ENCODE data around the gene TSPAN5.
A peak's percentile ranks its signal among the peaks of the same experiment; 100 is the strongest.

Gene TSPAN5

GRCh38 chr4:98673288-98673644 is 14.9 kb upstream of the TSPAN5 start:
- DNase-seq (ENCODE audit: low spot score), result no peak

GRCh38 chr4:98672583-98673287 is 14.3 kb upstream of the TSPAN5 start:
- no peak for DNase-seq (ENCODE audit: low spot score)

DNA sequence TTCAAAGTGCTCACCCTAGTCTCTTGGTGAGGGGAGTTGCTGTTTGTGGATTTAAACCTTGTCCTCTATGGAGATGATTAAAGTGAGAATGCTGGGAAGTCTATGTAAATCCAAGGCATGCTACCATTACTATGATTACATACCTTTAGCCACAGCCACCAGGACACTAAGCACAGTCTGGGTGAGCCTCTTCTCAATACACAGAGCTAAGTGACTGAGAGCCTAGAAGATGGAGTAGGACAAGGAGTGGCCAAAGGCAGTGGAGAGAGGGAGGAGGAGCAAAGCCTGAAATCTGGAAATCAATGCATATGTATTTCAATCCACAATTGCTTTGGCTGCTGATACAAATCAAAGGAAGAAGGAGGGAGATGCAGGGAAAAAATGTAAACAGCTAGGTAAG is 12.7 kb upstream of the TSPAN5 start:
- DNase-seq (ENCODE audit: low spot score), result no peak

- no peak for DNase-seq (ENCODE audit: low spot score)
These were observed 11.8 kb upstream of the TSPAN5 start for GRCh38 chr4:98670186-98670585.

GRCh38 chr4:98669577-98669976 is 11.2 kb upstream of the TSPAN5 start:
- no peak for DNase-seq (ENCODE audit: low spot score)

GRCh38 chr4:98664959-98665358 is 6.5 kb upstream of the TSPAN5 start:
- no peak for DNase-seq (ENCODE audit: low spot score)

GRCh38 chr4:98663226-98664006 is 5.0 kb upstream of the TSPAN5 start:
- no peak for DNase-seq (ENCODE audit: low spot score)

GRCh38 chr4:98662626-98663225 is 4.3 kb upstream of the TSPAN5 start:
- DNase-seq (ENCODE audit: low spot score), result no peak

- DNase-seq (ENCODE audit: low spot score), result no peak
These were observed 3.6 kb upstream of the TSPAN5 start for GRCh38 chr4:98662055-98662453.

DNA sequence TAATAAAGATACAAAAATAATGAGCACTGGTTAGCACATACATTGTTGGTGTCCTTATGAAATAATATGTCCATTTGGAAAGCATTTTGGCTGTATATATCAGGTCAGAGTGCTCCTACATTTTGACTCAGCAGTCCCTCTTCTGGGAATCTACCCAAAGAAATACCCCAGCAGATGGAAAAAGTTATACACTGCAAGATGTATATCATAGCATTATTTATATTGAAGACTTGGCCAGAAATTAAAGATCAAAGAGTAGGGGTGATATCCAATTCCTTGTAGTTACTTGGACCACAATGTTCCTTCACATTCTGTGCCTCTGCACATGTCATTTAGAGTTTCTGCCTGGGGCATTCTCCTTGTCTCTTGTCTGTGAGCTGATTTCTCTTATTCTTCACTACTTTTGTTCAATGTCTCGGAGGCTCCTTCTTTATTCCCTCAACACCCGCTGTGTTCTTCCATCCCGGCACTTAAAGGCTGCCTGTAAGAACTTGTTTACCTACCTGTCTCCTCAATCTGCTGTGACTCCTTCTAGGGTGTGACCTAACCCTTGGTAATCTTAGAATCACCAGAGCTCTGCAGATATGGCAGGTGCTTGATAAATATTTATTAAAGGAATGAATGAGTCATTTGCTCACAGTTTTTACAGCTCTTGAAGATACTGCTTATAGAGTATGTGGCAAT is 3.1 kb upstream of the TSPAN5 start:
- DNase-seq (ENCODE audit: low spot score), result no peak

- DNase-seq (ENCODE audit: low spot score), result peak; percentile 61
These were observed 1.5 kb upstream of the TSPAN5 start for GRCh38 chr4:98659741-98660462.

DNA sequence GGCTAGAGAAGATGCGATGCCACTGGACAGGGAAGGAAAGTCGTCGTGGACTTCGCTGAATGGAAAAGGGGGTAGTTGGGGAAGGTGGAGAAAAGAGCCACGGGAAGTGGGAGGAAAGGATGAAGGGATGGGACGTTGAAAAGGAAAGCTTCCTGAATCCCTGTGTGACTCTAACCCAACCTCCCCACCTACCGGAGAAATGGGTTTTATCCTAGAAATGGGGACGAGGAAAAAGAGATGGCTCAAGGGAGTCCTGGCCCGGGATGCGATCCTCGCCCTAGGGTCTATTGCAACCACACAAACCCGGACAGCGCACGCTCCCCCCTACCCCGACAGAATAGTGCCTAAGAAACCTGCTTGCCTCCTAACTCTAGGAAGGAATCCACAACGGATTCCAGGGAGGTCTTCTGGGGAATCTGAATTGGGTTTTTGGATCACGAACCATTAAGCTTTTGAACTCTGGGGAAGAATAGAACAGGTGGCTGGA is 738 bp upstream of the TSPAN5 start:
- DNase-seq (ENCODE audit: low spot score), result peak; percentile 49

GRCh38 chr4:98657531-98658286 is 702 bp downstream of the TSPAN5 start:
- DNase-seq (ENCODE audit: low spot score), result peak; percentile 82

GRCh38 chr4:98656886-98657285 is 1.5 kb downstream of the TSPAN5 start:
- no peak for DNase-seq (ENCODE audit: low spot score)

DNA sequence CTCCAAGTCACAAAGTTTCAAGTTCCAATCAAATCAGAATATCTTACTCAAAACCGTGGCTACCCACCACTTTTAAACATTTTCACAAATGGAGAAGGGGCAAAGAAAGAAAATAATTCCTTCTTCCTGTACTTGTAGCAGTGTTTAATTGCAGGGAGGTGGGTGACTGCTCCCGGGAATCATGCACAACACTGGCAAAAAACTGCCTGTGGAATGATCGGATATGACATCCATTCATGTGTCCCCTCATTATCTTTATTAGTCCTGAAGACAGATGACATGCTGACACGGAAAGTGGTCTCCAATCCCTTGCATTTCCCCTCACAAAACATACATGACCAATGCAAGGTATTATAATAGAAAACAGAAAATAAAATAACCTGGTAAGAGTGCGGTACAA is 2.0 kb downstream of the TSPAN5 start:
- no peak for DNase-seq (ENCODE audit: low spot score)

- peak; percentile 67 for DNase-seq (ENCODE audit: low spot score)
These were observed 4.2 kb downstream of the TSPAN5 start for GRCh38 chr4:98653890-98654867.

GRCh38 chr4:98652996-98653395 is 5.4 kb downstream of the TSPAN5 start:
- DNase-seq (ENCODE audit: low spot score), result peak; percentile 35

DNA sequence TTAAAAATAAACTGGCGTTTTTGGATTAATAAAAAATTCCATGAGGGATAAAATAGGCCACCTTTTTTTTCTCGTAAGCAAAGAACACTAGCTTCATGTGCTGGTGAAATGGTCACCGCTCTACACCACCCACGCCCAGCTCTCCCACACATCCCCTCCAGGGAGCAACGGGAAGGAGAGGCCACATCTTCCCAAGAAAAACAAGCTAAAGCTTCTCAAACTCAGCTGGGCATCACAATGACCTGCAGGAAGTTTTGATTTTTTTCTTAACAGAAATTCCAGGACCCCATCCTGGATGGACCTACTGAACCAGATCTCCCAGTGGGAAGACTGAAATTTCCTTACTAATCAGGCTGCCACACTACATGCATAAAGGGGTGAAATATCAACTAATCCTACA is 9.8 kb downstream of the TSPAN5 start:
- DNase-seq (ENCODE audit: low spot score), result no peak

DNA sequence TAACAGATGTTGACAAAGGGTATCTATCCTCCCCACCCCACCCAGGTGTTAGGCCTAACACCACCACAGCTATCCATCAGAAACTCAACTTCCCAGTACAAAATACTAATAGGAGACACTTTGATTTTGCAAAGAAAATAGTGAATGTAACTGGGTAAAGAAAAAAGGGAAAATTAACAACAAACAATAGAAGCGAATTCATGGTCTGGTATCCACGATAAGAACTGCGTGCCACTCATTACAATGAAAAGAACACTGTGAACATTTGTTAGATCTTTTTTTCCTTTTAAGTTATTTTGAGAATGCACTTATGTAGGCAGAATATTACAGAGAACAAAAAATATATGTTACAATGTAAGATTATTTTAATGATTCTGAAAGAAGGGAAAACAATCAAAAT is 12.0 kb downstream of the TSPAN5 start:
- DNase-seq (ENCODE audit: low spot score), result no peak

GRCh38 chr4:98645527-98645926 is 12.9 kb downstream of the TSPAN5 start:
- DNase-seq (ENCODE audit: low spot score), result no peak

Data from AG08395 (cell line).